HepG2 (cell line): ENCODE data around the gene VPS25. TPM values are rescaled to one million over a fixed set of nuclear protein-coding genes. Genes with fewer than 3 reads are reported as not detected.

Source experiments
- BATF2 ChIP-seq: sonication (generic); formaldehyde crosslinking; IDR thresholded peaks from 2 replicates; pipeline ENCODE4 v1.8.0; 2022; ENCODE audit warnings: mild to moderate bottlenecking, missing genetic modification reagents, moderate library complexity
- BRD4 ChIP-seq: sonication (generic); formaldehyde crosslinking; IDR thresholded peaks from 2 replicates; pipeline ENCODE4 v1.4.0; 2020; ENCODE audit warnings: missing genetic modification reagents
- FOSL1 ChIP-seq: sonication (generic); formaldehyde crosslinking; IDR thresholded peaks from 2 replicates; pipeline ENCODE4 v1.9.0; 2021; ENCODE audit warnings: missing genetic modification reagents, borderline replicate concordance
- FOXA1 ChIP-seq, 2 experiments: fragments of 450-650 bp in 1 of 2; sonication (generic) in 1 of 2; formaldehyde crosslinking in 1 of 2; IDR thresholded peaks; 2 replicates each; pipeline versions ENCODE4 v1.4.0 to v1.6.1; 2016 to 2020; ENCODE audit warnings: missing genetic modification reagents in 1 of 2
- NFKB2 ChIP-seq: sonication (generic); formaldehyde crosslinking; IDR thresholded peaks from 2 replicates; pipeline ENCODE4 v1.4.0; 2020; ENCODE audit warnings: missing genetic modification reagents, borderline replicate concordance
- NFYB ChIP-seq: sonication (generic); formaldehyde crosslinking; IDR thresholded peaks from 2 replicates; pipeline ENCODE4 v1.4.0; 2020; ENCODE audit warnings: missing genetic modification reagents
- RBFOX2 ChIP-seq: fragments of 200-400 bp; formaldehyde crosslinking; IDR thresholded peaks from 2 replicates; pipeline ENCODE4 v1.6.1; 2017; ENCODE audit warnings: low read depth, mild to moderate bottlenecking, low read length
- RFX1 ChIP-seq: fragments of 450-650 bp; IDR thresholded peaks from 2 replicates; pipeline ENCODE4 v1.6.1; 2017
- SNAPC5 ChIP-seq: sonication (generic); formaldehyde crosslinking; IDR thresholded peaks from 2 replicates; pipeline ENCODE4 v1.8.1; 2023; ENCODE audit warnings: mild to moderate bottlenecking, missing genetic modification reagents, borderline replicate concordance
- ZBTB26 ChIP-seq: IDR thresholded peaks from 2 replicates; pipeline ENCODE4 v1.6.1; 2016; ENCODE audit warnings: missing compliant biosample characterization, missing genetic modification reagents, borderline replicate concordance
- ZFP91 ChIP-seq: sonication (generic); formaldehyde crosslinking; IDR thresholded peaks from 2 replicates; pipeline ENCODE4 v1.9.0; 2022; ENCODE audit warnings: missing genetic modification reagents, mild to moderate bottlenecking, borderline replicate concordance
- ZIK1 ChIP-seq: sonication (generic); formaldehyde crosslinking; IDR thresholded peaks from 2 replicates; pipeline ENCODE4 v1.5.0; 2020; ENCODE audit warnings: mild to moderate bottlenecking, low read depth, missing genetic modification reagents, borderline replicate concordance
- ZMYM4 ChIP-seq: sonication (generic); formaldehyde crosslinking; IDR thresholded peaks from 2 replicates; pipeline ENCODE4 v1.8.1; 2023; ENCODE audit warnings: mild to moderate bottlenecking, missing genetic modification reagents
- ZNF234 ChIP-seq: sonication (generic); formaldehyde crosslinking; conservative IDR thresholded peaks from 2 replicates; pipeline ENCODE4 v1.5.1; 2020; ENCODE audit warnings: mild to moderate bottlenecking, missing genetic modification reagents
- ZNF260 ChIP-seq: sonication (generic); formaldehyde crosslinking; IDR thresholded peaks from 2 replicates; pipeline ENCODE4 v1.4.0; 2020; ENCODE audit warnings: missing genetic modification reagents, low read depth, mild to moderate bottlenecking, borderline replicate concordance
- ZNF337 ChIP-seq: sonication (generic); formaldehyde crosslinking; IDR thresholded peaks from 2 replicates; pipeline ENCODE4 v1.5.1; 2020; ENCODE audit warnings: missing genetic modification reagents, low read depth, mild to moderate bottlenecking, borderline replicate concordance
- ZNF567 ChIP-seq: sonication (generic); formaldehyde crosslinking; IDR thresholded peaks from 2 replicates; pipeline ENCODE4 v1.8.1; 2023; ENCODE audit warnings: mild to moderate bottlenecking, missing genetic modification reagents, borderline replicate concordance
- ZNF619 ChIP-seq: sonication (generic); formaldehyde crosslinking; IDR thresholded peaks from 2 replicates; pipeline ENCODE4 v1.4.0; 2020; ENCODE audit warnings: mild to moderate bottlenecking, missing genetic modification reagents
- ZNF720 ChIP-seq: sonication (generic); formaldehyde crosslinking; IDR thresholded peaks from 2 replicates; pipeline ENCODE4 v1.4.0; 2020; ENCODE audit warnings: missing genetic modification reagents
- ZNF773 ChIP-seq: sonication (generic); formaldehyde crosslinking; IDR thresholded peaks from 2 replicates; pipeline ENCODE4 v1.4.0; 2020; ENCODE audit warnings: missing genetic modification reagents, borderline replicate concordance
- ZNF782 ChIP-seq: sonication (generic); formaldehyde crosslinking; IDR thresholded peaks from 2 replicates; pipeline ENCODE4 v1.4.0; 2020; ENCODE audit warnings: missing genetic modification reagents, mild to moderate bottlenecking, borderline replicate concordance
- polyA plus RNA-seq, 8 experiments: library from polyadenylated mRNA; depleted of rRNA in 3 of 8; stranded (reverse) in 7 of 8; unstranded in 1 of 8; fragments of >200 nt; fragmentation: Illumina TruSeq in 4 of 8; extraction: Trizol in 4 of 8; gene quantifications; 2 replicates each; pipeline versions ENCODE4 v1.2.1 to v1.2.3, GENCODE V29; 2011 to 2016; ENCODE audit warnings: low read depth in 4 of 8, missing spikeins in 1 of 8, mixed read lengths in 1 of 8; ENCODE audit not compliant: insufficient read depth in 1 of 8
- total RNA-seq, 5 experiments: library from RNA; depleted of rRNA; stranded (reverse); fragments of >200 nt; fragmentation: Illumina TruSeq; extraction: Trizol; gene quantifications; 2 replicates each; pipeline ENCODE4 v1.2.3, GENCODE V29; 2016; ENCODE audit warnings: low read depth in 1 of 5
- TF ChIP-seq, protein P1 (sequence below): IDR thresholded peaks from 2 replicates; pipeline ENCODE4 v1.6.1; 2016; ENCODE audit warnings: low read depth, control low read depth
- TF ChIP-seq, protein P2 (sequence below): sonication (generic); formaldehyde crosslinking; IDR thresholded peaks from 2 replicates; pipeline ENCODE4 v1.4.0; 2020; ENCODE audit warnings: mild to moderate bottlenecking, low read depth, missing genetic modification reagents

The VPS25 gene
- total and polyA plus RNA-seq, 2 of the 13 experiments (the other 11 are each of a cell fraction or from before 2014, with no cell fraction given): 161 to 249 TPM

DNA sequence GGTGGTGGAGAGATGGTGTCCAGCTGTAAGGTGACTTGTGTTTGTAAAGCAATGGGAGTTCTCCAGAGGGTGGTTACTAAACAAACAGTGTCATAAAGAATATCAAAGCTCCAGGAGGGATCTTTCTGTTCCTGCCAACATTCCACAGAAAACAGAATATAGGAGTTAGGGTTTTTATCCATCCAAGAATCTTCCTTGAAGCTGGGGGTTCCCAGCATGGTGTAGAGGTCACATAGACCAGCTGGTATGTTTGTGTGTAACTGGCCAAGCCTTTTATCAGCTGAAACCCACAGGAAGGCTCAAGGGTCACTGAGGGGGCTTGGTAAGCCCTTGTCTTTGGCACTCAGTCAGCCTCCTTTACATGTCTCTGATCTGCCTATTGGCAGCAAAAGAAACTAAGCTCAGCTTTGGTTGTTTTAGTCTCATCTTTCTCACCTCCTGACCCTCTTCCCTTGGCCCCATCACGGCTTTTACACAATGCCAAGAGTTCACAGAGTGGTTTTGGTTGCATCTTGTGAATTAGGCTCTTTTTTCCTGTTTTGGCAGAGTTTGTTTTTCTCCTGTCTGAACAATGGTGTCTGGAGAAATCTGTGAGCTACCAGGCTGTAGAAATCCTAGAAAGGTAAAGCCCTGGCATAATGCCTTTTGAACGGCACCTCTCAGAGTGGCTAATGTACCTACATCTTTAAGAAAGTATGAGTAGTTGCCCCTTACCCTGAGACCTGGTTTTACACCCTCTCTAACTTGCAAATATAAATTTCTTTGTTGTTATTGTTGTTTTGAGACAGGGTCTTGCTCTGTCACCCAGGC is 30.0 kb downstream of the VPS25 start (continued):
- TF ChIP-seq ZNF773 (no peak), BRD4 (no peak), ZMYM4 (peak; percentile 37; the same call in 1 of the 2 replicates), RFX1 (no peak), ZNF337 (CRISPR knock-in tag) (no peak), ZFP91 (CRISPR knock-in tag) (no peak), ZIK1 (CRISPR knock-in tag) (no peak), ZNF234 (CRISPR knock-in tag) (no peak), ZNF260 (CRISPR knock-in tag) (no peak), RBFOX2 (no peak), NFKB2 (CRISPR knock-in tag) (no peak), NFYB (CRISPR knock-in tag) (no peak), ZNF619 (CRISPR knock-in tag) (no peak), ZNF720 (no peak), FOSL1 (CRISPR knock-in tag) (no peak), ZNF782 (CRISPR knock-in tag) (no peak), SNAPC5 (CRISPR knock-in tag) (no peak), ZNF567 (CRISPR knock-in tag) (no peak), ZBTB26 (CRISPR knock-in tag) (no peak), FOXA1 (IDR thresholded peaks at IDR 0.05) (no peak), FOXA1 (CRISPR knock-in tag; IDR thresholded peaks at IDR 0.05) (no peak), BATF2 (CRISPR knock-in tag) (no peak)
- TF ChIP-seq, protein P1, sequence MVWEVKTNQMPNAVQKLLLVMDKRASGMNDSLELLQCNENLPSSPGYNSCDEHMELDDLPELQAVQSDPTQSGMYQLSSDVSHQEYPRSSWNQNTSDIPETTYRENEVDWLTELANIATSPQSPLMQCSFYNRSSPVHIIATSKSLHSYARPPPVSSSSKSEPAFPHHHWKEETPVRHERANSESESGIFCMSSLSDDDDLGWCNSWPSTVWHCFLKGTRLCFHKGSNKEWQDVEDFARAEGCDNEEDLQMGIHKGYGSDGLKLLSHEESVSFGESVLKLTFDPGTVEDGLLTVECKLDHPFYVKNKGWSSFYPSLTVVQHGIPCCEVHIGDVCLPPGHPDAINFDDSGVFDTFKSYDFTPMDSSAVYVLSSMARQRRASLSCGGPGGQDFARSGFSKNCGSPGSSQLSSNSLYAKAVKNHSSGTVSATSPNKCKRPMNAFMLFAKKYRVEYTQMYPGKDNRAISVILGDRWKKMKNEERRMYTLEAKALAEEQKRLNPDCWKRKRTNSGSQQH (CRISPR knock-in tag): no peak
- TF ChIP-seq, protein P2, sequence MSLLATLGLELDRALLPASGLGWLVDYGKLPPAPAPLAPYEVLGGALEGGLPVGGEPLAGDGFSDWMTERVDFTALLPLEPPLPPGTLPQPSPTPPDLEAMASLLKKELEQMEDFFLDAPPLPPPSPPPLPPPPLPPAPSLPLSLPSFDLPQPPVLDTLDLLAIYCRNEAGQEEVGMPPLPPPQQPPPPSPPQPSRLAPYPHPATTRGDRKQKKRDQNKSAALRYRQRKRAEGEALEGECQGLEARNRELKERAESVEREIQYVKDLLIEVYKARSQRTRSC: no peak
